Stimulated activated memory B cell treated with anti-CD40 and anti-IgM and Interleukin-4, amounts not matched to agents 10 μg/mL and 1 μg/mL and 100 μg/mL, for 72 hours (primary cell): ENCODE data around the gene PTOV1.

Experiments used
- ATAC-seq: fragments of 150-1000 bp; cut with Tn5 transposase; 2 replicates; pipeline ENCODE4 v1.10.0; 2021
- H3K27ac Mint-ChIP-seq: one replicate; pipeline ENCODE4 v1.8.0; 2022; ENCODE audit warnings: mild to moderate bottlenecking, mixed read lengths
- H3K27me3 Mint-ChIP-seq: one replicate; pipeline ENCODE4 v1.8.0; 2022; ENCODE audit warnings: mixed read lengths
- H3K36me3 Mint-ChIP-seq: one replicate; pipeline ENCODE4 v1.8.0; 2022; ENCODE audit warnings: mixed read lengths
- H3K4me1 Mint-ChIP-seq: one replicate; pipeline ENCODE4 v1.8.0; 2022; ENCODE audit warnings: mixed read lengths
- H3K4me3 Mint-ChIP-seq: one replicate; pipeline ENCODE4 v1.8.0; 2022; ENCODE audit warnings: mild to moderate bottlenecking, moderate library complexity, mixed read lengths
- H3K9me3 Mint-ChIP-seq: one replicate; pipeline ENCODE4 v1.8.0; 2022; ENCODE audit warnings: mixed read lengths

The PTOV1 gene

GRCh38 chr19:49858088-49858985 is 7.4 kb downstream of the PTOV1 start:
- ATAC-seq: no peak

GRCh38 chr19:49859682-49860335 is 8.8 kb downstream of the PTOV1 start:
- H3K27ac Mint-ChIP-seq: no peak overlapping the region
- ATAC-seq: no peak
- no peaks in the 10 kb centered on the region for H3K27me3 Mint-ChIP-seq
- no peaks in the 10 kb centered on the region for H3K9me3 Mint-ChIP-seq
- H3K4me1 Mint-ChIP-seq: peaks cover 32% of the 10 kb centered on the region
- H3K36me3 Mint-ChIP-seq: peaks cover 61% of the 10 kb centered on the region
- H3K4me3 Mint-ChIP-seq: no peak overlapping the region

More at GRCh38 chr19:49858088-49858985, 7.4 kb downstream of the PTOV1 start:
- H3K27ac Mint-ChIP-seq: no peak overlapping the region
- no peak overlapping the region for H3K4me3 Mint-ChIP-seq
- peaks cover 47% of the 10 kb centered on the region for H3K36me3 Mint-ChIP-seq
- H3K9me3 Mint-ChIP-seq: no peaks in the 10 kb centered on the region
- H3K27me3 Mint-ChIP-seq: no peaks in the 10 kb centered on the region
- H3K4me1 Mint-ChIP-seq: peaks cover 28% of the 10 kb centered on the region

- H3K27me3 Mint-ChIP-seq: no peaks in the 10 kb centered on the region
- H3K4me3 Mint-ChIP-seq: no peak overlapping the region
- H3K4me1 Mint-ChIP-seq: peaks cover 31% of the 10 kb centered on the region
- H3K9me3 Mint-ChIP-seq: no peaks in the 10 kb centered on the region
- no peak for ATAC-seq
- peaks cover 60% of the 10 kb centered on the region for H3K36me3 Mint-ChIP-seq
- H3K27ac Mint-ChIP-seq: no peak overlapping the region
Measured at GRCh38 chr19:49860336-49861102, 9.6 kb downstream of the PTOV1 start.

- no peak overlapping the region for H3K4me3 Mint-ChIP-seq
- H3K36me3 Mint-ChIP-seq: peaks cover 61% of the 10 kb centered on the region
Measured at GRCh38 chr19:49861107-49861506, 10.1 kb downstream of the PTOV1 start.

GRCh38 chr19:49861541-49862378 is 10.8 kb downstream of the PTOV1 start:
- no peaks in the 10 kb centered on the region for H3K9me3 Mint-ChIP-seq
- H3K4me1 Mint-ChIP-seq: peaks cover 36% of the 10 kb centered on the region
- no peak overlapping the region for H3K27ac Mint-ChIP-seq
- ATAC-seq: peak; percentile 24
- no peak overlapping the region for H3K4me3 Mint-ChIP-seq
- no peaks in the 10 kb centered on the region for H3K27me3 Mint-ChIP-seq
- peaks cover 68% of the 10 kb centered on the region for H3K36me3 Mint-ChIP-seq

More at GRCh38 chr19:49861107-49861506, 10.1 kb downstream of the PTOV1 start:
- Mint-ChIP-seq H3K4me1 (peaks cover 32% of the 10 kb centered on the region), H3K9me3 (no peaks in the 10 kb centered on the region), H3K27me3 (no peaks in the 10 kb centered on the region), H3K27ac (no peak overlapping the region)
- no peak for ATAC-seq

GRCh38 chr19:49862391-49863253 is 11.7 kb downstream of the PTOV1 start:
- Mint-ChIP-seq H3K9me3 (no peaks in the 10 kb centered on the region), H3K4me1 (peaks cover 43% of the 10 kb centered on the region), H3K36me3 (peaks cover 70% of the 10 kb centered on the region), H3K27ac (no peak overlapping the region), H3K4me3 (no peak overlapping the region), H3K27me3 (no peaks in the 10 kb centered on the region)
- no peak for ATAC-seq

- H3K9me3 Mint-ChIP-seq: no peaks in the 10 kb centered on the region
- H3K27ac Mint-ChIP-seq: no peak overlapping the region
- no peak for ATAC-seq
- H3K4me3 Mint-ChIP-seq: no peak overlapping the region
- H3K4me1 Mint-ChIP-seq: peaks cover 50% of the 10 kb centered on the region
- no peaks in the 10 kb centered on the region for H3K27me3 Mint-ChIP-seq
- H3K36me3 Mint-ChIP-seq: peaks cover 64% of the 10 kb centered on the region
Measured at GRCh38 chr19:49863254-49863934, 12.4 kb downstream of the PTOV1 start.

- ATAC-seq: no peak
- Mint-ChIP-seq H3K27me3 (no peaks in the 10 kb centered on the region), H3K9me3 (no peaks in the 10 kb centered on the region), H3K36me3 (peaks cover 59% of the 10 kb centered on the region), H3K4me3 (no peak overlapping the region), H3K27ac (no peak overlapping the region), H3K4me1 (peaks cover 50% of the 10 kb centered on the region)
Measured at GRCh38 chr19:49863935-49864320, 13.0 kb downstream of the PTOV1 start.

GRCh38 chr19:49864890-49865289 is 13.9 kb downstream of the PTOV1 start:
- Mint-ChIP-seq H3K4me3 (no peak overlapping the region), H3K9me3 (no peaks in the 10 kb centered on the region), H3K36me3 (peaks cover 56% of the 10 kb centered on the region), H3K27ac (no peak overlapping the region), H3K4me1 (peaks cover 50% of the 10 kb centered on the region), H3K27me3 (no peaks in the 10 kb centered on the region)
- ATAC-seq: no peak

- H3K36me3 Mint-ChIP-seq: peaks cover 40% of the 10 kb centered on the region
- no peaks in the 10 kb centered on the region for H3K9me3 Mint-ChIP-seq
- H3K27me3 Mint-ChIP-seq: no peaks in the 10 kb centered on the region
- H3K27ac Mint-ChIP-seq: no peak within 1 kb of the TSS
- H3K4me1 Mint-ChIP-seq: peaks cover 66% of the 10 kb centered on the region
- H3K4me3 Mint-ChIP-seq: no peak within 1 kb of the TSS
- ATAC-seq: peak; percentile 76
Measured at GRCh38 chr19:49866933-49867782, 16.2 kb downstream of the PTOV1 start, which contains the start of gene PNKP. Gene PNKP (minus strand): TSS chr19:49867576. CDS start chr19:49867204, 372 bp downstream.

- H3K36me3 Mint-ChIP-seq: peaks cover 25% of the 10 kb centered on the region
- no peaks in the 10 kb centered on the region for H3K27me3 Mint-ChIP-seq
- no peak overlapping the region for H3K4me3 Mint-ChIP-seq
- H3K27ac Mint-ChIP-seq: no peak overlapping the region
- peaks cover 59% of the 10 kb centered on the region for H3K4me1 Mint-ChIP-seq
- H3K9me3 Mint-ChIP-seq: no peaks in the 10 kb centered on the region
- peak; percentile 31 for ATAC-seq
Measured at GRCh38 chr19:49869009-49869483, 18.1 kb downstream of the PTOV1 start.

- H3K4me3 Mint-ChIP-seq: no peak overlapping the region
- peaks cover 53% of the 10 kb centered on the region for H3K4me1 Mint-ChIP-seq
- H3K27me3 Mint-ChIP-seq: no peaks in the 10 kb centered on the region
- peaks cover 18% of the 10 kb centered on the region for H3K36me3 Mint-ChIP-seq
- no peak overlapping the region for H3K27ac Mint-ChIP-seq
- H3K9me3 Mint-ChIP-seq: no peaks in the 10 kb centered on the region
- ATAC-seq: peak; percentile 87
Measured at GRCh38 chr19:49869484-49870308, 18.7 kb downstream of the PTOV1 start.
